Cerebellar cortex (tissue), 1 donor: ENCODE data around the gene TXNDC11.
A peak's percentile ranks its signal among the peaks of the same experiment; 100 is the strongest.
"Not testable (repeated sequence)": the region's sequence is repeated elsewhere in the genome, so short reads cannot be mapped to it uniquely, and the experiment has no call there.

Experiments used
- DNase-seq: peaks from one replicate; pipeline ENCODE4 v3.0.0-alpha.2; 2015; ENCODE audit warnings: low spot score

The TXNDC11 gene, protein sequence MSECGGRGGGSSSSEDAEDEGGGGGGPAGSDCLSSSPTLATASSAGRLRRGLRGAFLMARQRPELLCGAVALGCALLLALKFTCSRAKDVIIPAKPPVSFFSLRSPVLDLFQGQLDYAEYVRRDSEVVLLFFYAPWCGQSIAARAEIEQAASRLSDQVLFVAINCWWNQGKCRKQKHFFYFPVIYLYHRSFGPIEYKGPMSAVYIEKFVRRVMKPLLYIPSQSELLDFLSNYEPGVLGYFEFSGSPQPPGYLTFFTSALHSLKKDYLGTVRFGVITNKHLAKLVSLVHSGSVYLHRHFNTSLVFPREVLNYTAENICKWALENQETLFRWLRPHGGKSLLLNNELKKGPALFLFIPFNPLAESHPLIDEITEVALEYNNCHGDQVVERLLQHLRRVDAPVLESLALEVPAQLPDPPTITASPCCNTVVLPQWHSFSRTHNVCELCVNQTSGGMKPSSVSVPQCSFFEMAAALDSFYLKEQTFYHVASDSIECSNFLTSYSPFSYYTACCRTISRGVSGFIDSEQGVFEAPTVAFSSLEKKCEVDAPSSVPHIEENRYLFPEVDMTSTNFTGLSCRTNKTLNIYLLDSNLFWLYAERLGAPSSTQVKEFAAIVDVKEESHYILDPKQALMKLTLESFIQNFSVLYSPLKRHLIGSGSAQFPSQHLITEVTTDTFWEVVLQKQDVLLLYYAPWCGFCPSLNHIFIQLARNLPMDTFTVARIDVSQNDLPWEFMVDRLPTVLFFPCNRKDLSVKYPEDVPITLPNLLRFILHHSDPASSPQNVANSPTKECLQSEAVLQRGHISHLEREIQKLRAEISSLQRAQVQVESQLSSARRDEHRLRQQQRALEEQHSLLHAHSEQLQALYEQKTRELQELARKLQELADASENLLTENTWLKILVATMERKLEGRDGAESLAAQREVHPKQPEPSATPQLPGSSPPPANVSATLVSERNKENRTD

DNA sequence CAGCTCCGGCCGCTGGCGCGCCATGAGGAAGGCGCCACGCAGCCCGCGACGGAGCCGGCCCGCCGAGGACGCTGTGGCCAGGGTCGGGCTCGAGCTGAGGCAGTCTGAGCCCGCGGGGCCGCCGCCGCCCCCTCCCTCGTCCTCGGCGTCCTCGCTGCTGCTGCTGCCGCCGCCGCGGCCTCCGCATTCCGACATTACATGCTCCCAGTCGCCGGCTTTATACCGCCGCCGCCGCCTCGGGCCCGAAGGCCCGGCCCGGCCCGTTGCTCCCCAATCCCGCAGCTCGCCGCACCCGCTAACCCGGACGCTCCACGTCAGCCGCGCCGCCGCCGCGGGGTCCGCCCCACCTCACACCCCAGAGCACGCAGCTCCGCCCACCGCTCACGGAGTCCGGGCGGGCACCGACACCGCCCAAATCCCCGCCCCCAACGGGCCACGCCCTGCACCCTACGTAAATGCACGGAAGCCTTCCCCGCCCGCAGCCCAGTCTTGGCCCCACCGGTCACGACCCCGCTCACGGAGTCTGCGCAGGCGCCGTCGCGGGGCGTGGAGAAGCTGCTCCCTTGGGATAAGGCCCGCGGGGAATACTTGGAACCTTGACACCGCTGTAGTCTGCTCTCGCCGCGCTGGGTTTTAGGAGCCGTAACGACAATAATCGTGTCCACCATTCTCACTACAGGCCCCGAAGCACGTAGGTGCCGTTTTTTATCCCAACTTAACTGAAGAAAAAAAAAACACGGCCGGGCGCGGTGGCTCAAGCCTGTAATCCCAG is at the start of gene TXNDC11:
Gene TXNDC11, minus strand, starts transcription at position 322 of the 772 bp plus-strand sequence. Its CDS starts 127 bp downstream, at position 195.
- DNase-seq = peak; percentile 97

DNA sequence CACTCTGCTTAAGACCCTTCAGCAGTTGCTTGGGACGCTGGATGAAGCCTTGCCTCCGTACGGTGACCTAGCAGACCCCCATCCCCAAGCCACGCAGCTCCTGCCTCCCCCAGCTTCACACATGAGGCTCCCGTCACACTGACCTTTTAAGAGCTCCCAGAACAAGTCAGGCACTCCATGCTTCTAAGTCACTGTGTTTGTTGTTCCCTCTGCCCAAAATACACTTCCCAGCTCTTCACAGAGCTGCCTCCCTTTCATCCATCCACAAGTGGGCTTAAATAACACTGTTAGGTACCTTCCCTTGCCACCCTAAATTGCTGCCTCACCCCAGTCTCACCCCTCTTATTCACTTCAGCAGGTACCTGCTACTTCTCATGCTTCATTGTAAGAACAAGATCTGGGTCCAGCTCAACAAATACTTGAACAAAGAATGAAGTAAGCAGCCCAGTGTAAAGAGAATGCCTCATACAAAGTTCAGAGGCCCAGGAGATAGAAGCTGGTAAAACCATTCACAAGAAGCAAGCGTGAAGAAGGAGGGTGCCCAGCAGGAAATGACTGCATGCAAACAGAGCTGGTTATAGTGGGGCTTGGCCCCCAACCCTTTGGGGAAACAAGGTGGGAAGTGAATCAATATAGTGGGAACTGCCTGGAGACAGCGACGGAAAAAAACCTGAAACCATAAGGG is 48.6 kb upstream of the TXNDC11 start:
- no peak for DNase-seq

DNA sequence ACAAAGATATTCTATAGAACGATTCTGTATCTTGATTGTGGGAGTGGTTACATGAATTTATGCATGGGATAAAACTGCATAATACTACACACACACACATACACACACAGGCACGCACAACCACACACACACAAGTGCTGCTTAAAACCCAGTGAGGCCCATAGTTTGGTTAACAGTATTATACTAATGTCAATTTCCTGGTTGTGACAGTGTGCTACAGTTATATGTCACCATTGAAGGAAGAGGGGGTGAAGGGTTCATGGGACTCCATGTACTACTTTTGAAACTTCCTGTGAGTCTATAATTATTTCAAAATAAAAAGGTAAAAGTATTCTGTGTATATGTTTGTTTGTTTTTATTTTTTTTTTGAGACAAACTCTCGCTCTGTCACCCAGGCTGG is 46.3 kb upstream of the TXNDC11 start:
- no peak for DNase-seq

DNA sequence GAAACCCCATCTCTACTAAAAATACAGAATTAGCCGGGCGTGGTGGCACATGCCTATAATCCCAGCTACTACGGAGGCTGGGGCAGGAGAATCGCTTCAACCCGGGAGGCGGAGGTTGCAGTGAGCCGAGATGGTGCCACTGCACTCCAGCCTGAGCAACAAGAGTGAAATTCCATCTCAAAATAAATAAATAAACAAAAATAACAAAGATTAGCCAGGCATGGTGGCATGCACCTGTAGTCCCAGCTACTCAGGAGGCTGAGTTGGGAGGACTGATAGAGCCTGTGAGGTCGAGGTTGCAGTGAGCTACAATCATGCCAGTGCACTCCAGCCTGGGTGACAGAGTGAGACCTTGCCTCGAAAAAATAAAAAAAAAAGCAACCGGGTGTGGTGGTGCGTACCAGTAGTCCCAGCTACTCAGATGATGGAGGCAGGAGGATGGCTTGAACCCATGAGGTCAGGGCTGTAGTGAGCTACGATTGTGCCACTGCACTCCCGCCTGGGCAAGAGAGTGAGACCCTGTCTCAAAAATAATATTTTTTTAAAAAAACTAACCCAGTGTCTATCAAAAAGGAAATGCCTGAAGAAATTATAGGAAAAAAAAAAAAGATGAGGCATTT is 42.4 kb upstream of the TXNDC11 start:
- not testable (repeated sequence) for DNase-seq

DNA sequence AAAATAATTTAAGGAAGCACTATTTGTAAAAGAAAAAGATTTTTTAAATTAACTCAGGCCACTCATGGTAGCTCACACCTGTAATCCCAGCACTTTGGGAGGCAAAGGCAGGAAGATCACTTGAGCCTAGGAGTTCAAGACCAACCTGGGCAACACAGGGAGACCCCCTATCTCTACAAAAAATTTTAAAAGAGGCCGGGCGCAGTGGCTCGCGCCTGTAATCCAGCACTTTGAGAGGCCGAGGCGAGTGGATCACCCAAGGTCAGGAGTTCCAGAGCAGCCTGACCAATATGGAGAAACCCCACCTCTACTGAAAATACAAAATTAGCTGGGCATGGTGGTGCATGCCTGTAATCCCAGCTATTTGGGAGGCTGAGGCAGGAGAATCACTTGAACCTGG is 41.7 kb upstream of the TXNDC11 start:
- not testable (repeated sequence) for DNase-seq

DNA sequence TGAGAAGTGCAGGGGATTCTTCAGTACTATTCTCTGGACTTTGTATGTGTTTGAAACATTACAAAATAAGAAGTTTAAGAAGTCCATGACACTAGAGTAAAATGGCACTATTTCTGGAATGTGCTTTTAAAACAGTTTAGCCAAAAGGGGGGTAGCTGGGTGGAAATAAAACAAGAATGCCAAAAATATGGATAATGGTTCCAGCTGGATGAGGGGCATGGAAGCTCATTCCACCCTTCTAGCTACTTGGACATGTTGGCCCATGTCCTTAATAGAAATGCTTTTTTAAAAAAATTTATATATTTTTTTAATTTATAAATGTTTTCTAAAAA is 41.3 kb upstream of the TXNDC11 start:
- DNase-seq = no peak

DNA sequence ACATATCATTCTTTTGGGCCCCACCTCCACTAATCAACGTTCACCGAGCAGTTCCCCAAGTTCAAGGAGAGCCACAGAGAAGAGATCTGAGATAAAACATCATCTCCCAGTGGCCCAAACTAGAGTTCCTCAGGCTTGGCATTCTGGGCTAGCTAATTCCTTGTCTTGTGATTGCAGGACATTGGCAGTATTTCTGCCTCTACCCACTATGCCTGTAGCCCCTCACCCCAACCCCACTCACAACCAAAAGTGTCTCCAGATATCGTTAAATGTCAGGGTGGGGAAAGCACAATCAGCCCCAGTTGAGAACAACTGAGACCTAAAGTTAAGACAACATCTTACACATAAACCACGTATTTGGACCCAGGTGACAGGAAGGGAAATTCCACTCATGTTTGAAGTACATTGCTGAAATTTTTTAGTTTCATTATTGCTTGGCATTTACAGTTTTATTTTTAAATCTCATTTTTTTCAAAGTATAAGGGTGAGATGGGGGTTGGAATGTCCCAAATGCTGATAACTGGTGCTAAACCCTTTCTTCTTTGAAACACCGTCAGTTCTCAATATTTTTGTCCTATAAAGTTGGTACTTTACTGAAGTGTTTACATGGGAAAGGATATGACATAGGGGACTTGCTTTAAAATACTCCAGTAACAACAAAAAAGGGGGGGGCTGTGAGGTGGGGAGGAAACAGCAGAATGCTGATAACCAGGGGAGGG is 40.8 kb upstream of the TXNDC11 start:
- DNase-seq = no peak

DNA sequence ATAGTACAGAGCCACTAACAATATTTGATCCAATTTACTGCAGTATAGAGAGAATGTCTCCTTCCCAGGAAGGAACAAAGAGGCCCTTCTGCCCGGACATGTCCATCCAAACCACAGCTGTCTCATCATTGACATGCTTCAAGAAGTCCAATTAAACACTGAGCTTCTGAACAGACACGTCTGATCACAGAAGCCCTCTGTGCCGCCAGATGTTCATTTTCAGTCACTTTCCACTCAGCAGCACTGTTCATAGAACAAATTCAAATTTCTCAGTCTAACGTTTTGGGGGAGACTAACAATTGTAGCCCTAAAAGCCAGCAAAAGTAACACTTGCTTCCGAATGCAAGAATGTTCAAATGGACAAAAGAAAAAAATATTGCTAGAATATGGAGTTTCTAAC is 39.1 kb upstream of the TXNDC11 start:
- DNase-seq = no peak

DNA sequence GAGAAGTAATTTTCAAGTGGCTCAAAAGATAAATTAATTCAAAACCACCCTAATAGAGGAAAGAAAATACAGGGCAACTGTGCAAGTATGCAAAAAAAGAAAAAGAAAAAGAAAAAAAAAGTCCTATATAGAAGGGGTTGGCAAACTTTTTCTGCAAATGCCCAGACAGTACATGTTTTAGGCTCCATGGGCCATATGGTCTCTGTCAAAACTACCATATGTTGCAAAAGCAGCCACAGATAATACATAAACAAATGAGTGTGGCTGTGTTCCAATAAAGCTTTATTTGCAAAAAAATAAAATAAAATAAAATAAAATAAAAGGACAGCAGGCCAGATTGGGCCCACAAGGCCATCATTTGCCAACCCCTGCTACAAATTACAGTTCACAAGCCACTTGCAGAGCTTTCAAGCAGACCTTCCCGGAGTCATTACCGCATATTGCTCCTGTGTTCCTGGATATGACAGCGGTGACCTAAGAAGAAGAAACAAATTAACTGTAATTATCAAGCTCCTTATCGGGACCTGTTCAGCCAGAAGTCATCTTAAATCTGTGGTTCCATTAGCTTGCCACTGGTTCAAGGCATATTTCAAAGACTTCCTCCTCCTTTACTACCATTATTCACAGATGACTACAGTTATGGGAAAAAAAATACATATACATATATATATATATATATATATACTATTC is 38.5 kb upstream of the TXNDC11 start:
- DNase-seq = no peak

DNA sequence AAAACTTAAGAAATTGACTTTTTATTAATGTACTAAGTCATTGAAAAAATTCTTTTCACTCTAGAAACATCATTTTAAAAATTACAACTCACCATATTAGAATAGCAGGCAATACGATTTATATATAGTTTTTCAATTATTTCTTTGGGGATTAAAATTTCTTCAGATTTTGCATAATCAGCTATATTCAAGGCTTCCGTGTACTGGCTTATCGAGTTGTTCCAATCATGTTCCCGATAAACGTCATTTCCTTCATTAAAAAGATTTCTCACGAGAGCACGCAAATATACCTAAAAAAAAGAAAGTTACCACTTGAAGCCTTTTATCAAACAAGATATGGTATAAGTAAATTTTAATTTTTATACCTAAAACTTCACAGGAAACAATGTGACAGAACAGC is 36.4 kb upstream of the TXNDC11 start:
- no peak for DNase-seq

DNA sequence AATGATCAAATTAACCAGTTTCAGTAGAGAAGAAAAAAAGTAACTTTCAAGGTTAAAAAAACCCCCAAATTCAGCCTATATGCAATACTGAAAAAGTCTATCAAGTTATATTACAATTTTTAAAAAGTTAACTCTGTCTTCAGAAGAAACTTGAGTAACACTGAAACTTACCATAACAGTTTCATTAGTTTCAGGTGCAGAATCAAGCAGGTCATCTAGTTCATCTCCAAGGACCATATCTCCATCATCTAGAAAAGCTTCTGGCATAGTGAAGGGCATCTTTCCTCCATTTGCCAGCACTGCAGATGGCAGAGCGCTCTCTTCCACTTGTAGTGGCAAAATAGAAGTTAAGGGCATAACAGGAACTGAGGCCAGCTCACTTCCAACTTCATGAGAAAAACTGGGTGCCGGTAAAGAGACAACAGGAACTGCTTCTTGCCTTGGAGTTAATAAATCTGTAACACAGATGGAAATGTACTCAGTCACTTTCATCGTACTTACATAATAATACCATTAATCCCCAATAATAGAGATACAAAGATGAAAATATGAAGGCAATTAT is 31.5 kb upstream of the TXNDC11 start:
- DNase-seq = no peak

DNA sequence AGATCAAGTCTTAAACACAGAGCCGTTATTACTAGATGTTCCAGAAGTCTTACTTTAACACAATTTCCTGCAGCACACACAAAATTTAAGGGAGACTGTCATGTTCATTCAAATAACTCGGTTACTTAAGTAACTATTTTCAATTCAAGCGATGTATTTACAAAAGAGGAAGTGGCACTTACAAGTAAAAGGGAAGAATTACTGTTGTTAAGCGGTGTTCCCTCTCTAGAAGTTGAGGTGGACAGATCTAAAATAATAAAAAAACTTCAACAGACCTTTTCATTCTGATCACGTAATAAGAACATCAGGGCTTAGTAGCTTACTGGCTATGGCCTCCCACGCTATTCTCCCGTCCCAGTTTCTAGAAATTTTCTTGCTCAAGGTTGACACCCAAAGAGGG is 26.2 kb upstream of the TXNDC11 start:
- no peak for DNase-seq

DNA sequence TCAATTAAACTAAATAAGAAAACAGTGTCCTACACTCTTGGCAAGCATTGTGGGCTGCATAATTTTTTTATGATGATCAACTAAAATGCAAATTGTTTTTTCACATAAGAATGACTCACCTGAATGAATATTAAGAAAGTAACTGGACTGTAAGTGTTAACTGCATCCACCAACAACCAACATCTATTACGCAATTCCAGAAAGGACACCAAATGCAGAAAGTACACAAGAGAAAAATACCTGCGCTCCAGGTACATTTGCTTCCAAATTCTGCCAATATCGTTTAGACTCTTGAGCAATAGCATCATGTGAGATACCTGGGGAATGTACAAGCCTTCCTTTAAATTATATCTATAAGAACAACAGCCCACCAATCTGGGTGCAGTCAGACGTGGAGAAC is 19.8 kb upstream of the TXNDC11 start:
- no peak for DNase-seq

DNA sequence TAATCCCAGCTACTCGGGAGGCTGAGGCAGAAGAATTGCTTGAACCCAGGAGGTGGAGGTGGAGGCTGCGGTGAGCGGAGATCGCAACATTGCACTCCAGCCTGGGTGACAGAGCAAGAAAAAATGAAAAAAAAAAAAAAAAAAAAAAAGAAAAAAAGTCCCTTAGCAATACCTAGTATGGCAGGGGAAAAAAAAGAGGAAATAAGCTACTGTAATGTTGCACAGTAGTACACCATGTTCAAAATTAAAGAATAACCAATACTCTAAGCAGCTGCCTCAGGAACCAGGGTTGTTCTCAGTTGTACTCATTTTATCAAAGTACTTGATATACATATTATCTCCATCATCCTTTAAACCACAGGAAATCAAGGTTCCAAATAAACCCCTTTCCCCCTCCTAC is 17.3 kb upstream of the TXNDC11 start:
- DNase-seq = no peak

DNA sequence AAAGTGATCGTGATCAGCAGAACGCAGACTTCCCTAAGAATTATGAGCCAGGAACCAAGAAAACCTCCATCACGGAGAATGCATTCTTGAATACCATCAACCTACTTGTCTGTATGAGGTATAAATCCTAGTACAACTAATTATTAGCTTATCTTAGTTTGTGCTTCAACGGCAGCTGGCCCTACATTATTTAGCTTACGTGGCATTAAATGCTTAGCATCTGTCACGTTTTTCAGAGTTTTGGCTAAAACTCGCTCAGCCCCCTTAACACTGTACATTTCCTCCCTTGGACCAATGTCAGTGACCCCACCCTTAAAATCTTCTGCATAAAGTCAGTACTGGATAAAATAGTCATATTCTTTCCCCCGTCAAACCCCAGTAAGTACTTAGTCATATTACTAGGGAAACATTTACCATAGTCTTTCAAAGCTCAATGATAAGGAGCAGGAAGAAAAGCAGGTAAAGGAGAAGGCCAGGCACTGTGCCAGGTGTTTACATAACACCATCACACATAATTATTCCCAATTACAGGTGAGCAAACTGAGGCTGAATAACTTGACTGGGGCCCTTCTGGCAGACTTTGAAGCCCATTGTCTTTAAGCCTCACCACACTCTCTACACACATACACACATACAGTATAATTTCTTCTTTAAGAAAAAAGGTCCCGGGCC is 16.6 kb upstream of the TXNDC11 start:
- no peak for DNase-seq

DNA sequence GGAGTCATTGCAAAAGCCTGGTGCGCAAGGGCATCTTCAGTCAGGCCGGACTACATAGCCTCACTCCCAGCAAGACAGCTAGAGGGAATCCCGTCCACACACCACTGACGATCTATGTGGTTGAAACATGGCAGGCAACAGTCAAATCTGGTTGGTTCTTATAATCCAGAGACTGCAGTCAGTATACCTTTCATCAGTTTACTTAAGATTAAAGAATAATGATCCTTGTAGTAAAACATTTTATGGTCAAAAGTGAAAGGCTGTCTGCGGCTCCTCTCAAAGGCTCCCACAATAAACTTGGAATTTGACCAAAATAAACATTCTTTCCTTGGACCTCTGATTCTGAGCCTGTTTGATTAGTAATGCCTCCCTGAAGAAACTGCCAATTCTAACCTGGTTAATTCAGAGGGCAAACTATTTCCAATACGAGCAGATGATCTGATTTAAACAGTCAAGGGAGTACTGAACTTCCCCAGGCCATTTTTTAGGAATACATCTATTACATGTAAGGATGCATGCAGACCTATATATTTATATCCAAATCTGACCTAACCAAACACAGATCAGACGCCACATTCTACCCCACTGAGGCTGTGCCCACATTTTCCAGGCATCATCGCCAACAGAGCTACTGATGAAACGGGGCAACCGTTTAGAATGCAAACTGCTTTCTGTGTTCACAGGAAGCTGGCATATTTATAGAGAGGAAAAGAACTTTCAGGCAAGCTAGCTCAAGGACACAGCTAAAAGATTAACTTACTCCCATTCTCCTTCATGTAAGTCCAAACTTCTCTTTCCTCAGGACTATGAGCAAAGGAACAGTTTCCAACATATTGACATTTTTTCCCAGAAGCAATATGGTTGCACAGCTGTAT is 15.3 kb upstream of the TXNDC11 start:
- DNase-seq = no peak

DNA sequence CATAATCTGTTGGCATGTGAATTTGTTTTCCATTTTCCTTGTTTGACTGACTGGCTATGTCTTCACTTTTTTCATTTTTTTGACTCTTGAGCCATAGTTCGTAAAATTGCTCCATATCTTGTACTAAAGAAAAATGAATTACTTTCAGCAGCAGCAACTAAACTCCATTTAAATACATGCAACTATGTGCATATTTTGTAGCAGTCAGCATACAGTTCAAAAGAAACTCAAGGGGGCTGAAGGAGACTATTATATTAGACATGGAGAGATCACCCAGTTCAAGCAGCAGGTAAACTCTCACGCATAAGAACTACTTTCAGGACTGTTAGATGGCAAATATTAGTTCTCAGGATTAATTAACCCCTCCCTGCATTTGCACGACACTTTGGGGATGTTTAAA is 13.6 kb upstream of the TXNDC11 start:
- no peak for DNase-seq
